ENCODE measurements around the gene PTGDR2. TPM values are rescaled to one million over a fixed set of nuclear protein-coding genes. Genes with fewer than 3 reads are reported as not detected.
A peak's percentile ranks its signal among the peaks of the same experiment; 100 is the strongest.

Gene PTGDR2
- total RNA-seq, 8 experiments from 2014 or later, result 0.27 to 4.6 (median 0.42) TPM

DNA sequence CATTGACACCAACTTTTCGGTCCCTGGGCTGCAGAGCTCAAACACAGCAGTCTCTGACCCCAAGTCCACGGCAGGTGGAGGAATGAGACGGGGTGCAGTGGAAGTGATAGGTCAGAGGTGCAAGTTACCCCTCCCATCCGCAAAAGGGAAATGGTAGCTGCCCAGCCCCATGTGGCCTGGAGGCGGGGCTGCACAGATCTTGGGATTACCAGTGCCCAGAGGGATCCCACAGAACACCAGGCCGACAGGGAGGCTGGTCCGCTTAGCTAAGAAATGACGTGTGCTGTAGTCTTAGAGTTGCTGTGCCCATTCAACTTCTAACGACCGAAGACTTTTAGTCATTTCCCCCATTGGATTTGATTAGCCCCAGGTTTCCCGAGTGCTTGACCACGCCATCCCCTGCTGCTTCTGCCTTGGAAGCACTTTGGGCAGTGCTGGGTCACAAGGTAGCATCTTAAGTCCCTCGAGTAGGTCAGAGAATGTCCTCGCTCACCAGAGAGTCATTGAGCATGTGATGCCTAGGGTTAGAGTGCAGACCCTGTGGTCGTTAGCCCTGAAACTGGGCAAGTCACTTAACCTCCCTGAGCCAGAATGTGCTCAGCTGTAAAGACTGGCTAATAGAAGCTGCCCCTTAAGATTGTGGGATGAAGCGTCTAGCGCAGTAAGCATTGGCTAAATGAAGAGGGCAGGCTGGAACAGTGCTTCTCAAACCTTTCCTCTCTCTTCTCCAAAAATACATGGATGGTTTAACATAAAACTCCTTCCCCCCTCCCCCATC is 4.2 kb downstream of the PTGDR2 start:
- no peak for ATAC-seq (replicated peaks in 6 of 8)
- WGBS, 10 experiments, result 81 to 100% (median 96%) methylated on average over 1 to 6 of the region's 17 CpGs; no CpG with 5 or more reads in 2 of the 10 experiments
- H3K4me1 ChIP-seq (replicated peaks in 1 of 2), result peaks cover 7 to 8% of the 10 kb centered on the region in 2 donors
- H3K27ac ChIP-seq, result no peak overlapping the region
- in situ Hi-C loops (cut with MboI; ENCODE audit: low pct_unique_long_range_greater_than_20kb in 2 of 9, low sequenced_read_pairs in 9 of 9, unreplicated experiment in 9 of 9), result no loop called here
- H3K4me3 ChIP-seq, result no peak overlapping the region

GRCh38 chr11:60849641-60850520 is 5.9 kb downstream of the PTGDR2 start:
- ATAC-seq (replicated peaks in 6 of 8), result no peak
- in situ Hi-C loops (cut with MboI; ENCODE audit: low pct_unique_long_range_greater_than_20kb in 2 of 9, low sequenced_read_pairs in 9 of 9, unreplicated experiment in 9 of 9), result loop anchor here in 4 of 9 experiments (25.0 kb wide), 2 partner anchors 312 to 337 kb away; partner anchors contain the start of gene VPS37C (in 1 of the 4)
- no peak overlapping the region for H3K4me3 ChIP-seq
- 80 to 100% (median 94%) methylated on average over 1 to 6 of the region's 29 CpGs; no CpG with 5 or more reads in 5 of the 10 experiments for WGBS, 10 experiments
- H3K4me1 ChIP-seq (replicated peaks in 1 of 2), result peaks cover 5% of the 10 kb centered on the region in 2 donors
- H3K27ac ChIP-seq, result no peak overlapping the region

GRCh38 chr11:60848714-60849151 is 7.0 kb downstream of the PTGDR2 start:
- in situ Hi-C loops (cut with MboI; ENCODE audit: low pct_unique_long_range_greater_than_20kb in 2 of 9, low sequenced_read_pairs in 9 of 9, unreplicated experiment in 9 of 9), result loop anchor here in 4 of 9 experiments (25.0 kb wide), 2 partner anchors 314 to 339 kb away; partner anchors contain the start of gene VPS37C (in 1 of the 4)
- WGBS, 10 experiments, result 40 to 100% (median 60%) methylated on average over 1 of the region's 10 CpGs; no CpG with 5 or more reads in 7 of the 10 experiments
- no peak for ATAC-seq (replicated peaks in 6 of 8)

GRCh38 chr11:60847896-60848295 is 7.9 kb downstream of the PTGDR2 start:
- H3K4me1 ChIP-seq (replicated peaks in 1 of 2), result peaks cover 22 to 25% of the 10 kb centered on the region in 2 donors
- no peak overlapping the region for H3K4me3 ChIP-seq
- ATAC-seq (replicated peaks in 6 of 8), result no peak
- H3K27ac ChIP-seq, result no peak overlapping the region
- WGBS, 10 experiments, result 70 to 92% (median 85%) methylated on average over 1 to 4 of the region's 12 CpGs; no CpG with 5 or more reads in 6 of the 10 experiments
- in situ Hi-C loops (cut with MboI; ENCODE audit: low pct_unique_long_range_greater_than_20kb in 2 of 9, low sequenced_read_pairs in 9 of 9, unreplicated experiment in 9 of 9), result loop anchor here in 4 of 9 experiments (25.0 kb wide), 2 partner anchors 314 to 339 kb away; partner anchors contain the start of gene VPS37C (in 1 of the 4)

More at GRCh38 chr11:60848714-60849151, 7.0 kb downstream of the PTGDR2 start:
- Histone ChIP-seq H3K27ac (no peak overlapping the region), H3K4me3 (no peak overlapping the region), H3K4me1 (replicated peaks in 1 of 2) (peaks cover 16% of the 10 kb centered on the region in 2 donors)

GRCh38 chr11:60847281-60847680 is 8.5 kb downstream of the PTGDR2 start:
- H3K4me3 ChIP-seq, result no peak overlapping the region
- in situ Hi-C loops (cut with MboI; ENCODE audit: low pct_unique_long_range_greater_than_20kb in 2 of 9, low sequenced_read_pairs in 9 of 9, unreplicated experiment in 9 of 9), result loop anchor here in 4 of 9 experiments (25.0 kb wide), 2 partner anchors 315 to 340 kb away; partner anchors contain the start of gene VPS37C (in 1 of the 4)
- H3K4me1 ChIP-seq (replicated peaks in 1 of 2), result peaks cover 22 to 27% of the 10 kb centered on the region in 2 donors
- no peak overlapping the region for H3K27ac ChIP-seq
- ATAC-seq (replicated peaks in 6 of 8), result no peak
- 33 to 83% (median 57%) methylated on average over 2 to 5 of the region's 13 CpGs; no CpG with 5 or more reads in 4 of the 10 experiments for WGBS, 10 experiments

- WGBS, 10 experiments, result 60 to 95% (median 88%) methylated on average over 1 to 7 of the region's 8 CpGs; no CpG with 5 or more reads in 4 of the 10 experiments
- Histone ChIP-seq H3K4me3 (peak overlapping the region in 1 of 5 donors; percentile 82), H3K4me1 (replicated peaks in 1 of 2) (peaks cover 27 to 29% of the 10 kb centered on the region in 2 donors), H3K27ac (no peak overlapping the region)
- no peak for ATAC-seq (replicated peaks in 6 of 8)
- in situ Hi-C loops (cut with MboI; ENCODE audit: low pct_unique_long_range_greater_than_20kb in 2 of 9, low sequenced_read_pairs in 9 of 9, unreplicated experiment in 9 of 9), result loop anchor here in 4 of 9 experiments (25.0 kb wide), 2 partner anchors 317 to 342 kb away; partner anchors contain the start of gene VPS37C (in 1 of the 4)
These were observed 10.4 kb downstream of the PTGDR2 start for GRCh38 chr11:60845338-60845737.

DNA sequence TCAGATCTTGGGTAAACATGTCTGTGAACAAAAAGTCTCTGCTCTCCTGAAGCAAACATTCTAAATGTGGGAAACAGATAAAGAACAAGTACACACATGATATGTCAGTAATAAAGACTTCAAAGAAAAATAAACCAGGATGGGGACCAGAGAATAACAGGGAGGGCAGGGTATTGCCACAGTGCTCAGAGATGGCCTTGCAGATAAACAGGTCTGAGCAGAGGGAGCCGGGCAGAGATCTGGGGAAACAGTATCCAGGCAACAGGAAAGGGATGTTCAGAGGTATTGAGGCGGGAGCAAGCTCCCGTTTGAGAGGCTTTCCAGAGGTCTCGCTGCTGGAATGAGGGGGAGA is 10.9 kb downstream of the PTGDR2 start:
- H3K4me3 ChIP-seq, result peak overlapping the region in 2 of 5 donors; percentile 6 to 82
- no peak overlapping the region for H3K27ac ChIP-seq
- H3K4me1 ChIP-seq (replicated peaks in 1 of 2), result peaks cover 27 to 29% of the 10 kb centered on the region in 2 donors
- 0 to 60% (median 29%) methylated on average over 1 to 4 of the region's 4 CpGs; no CpG with 5 or more reads in 1 of the 10 experiments for WGBS, 10 experiments
- in situ Hi-C loops (cut with MboI; ENCODE audit: low pct_unique_long_range_greater_than_20kb in 2 of 9, low sequenced_read_pairs in 9 of 9, unreplicated experiment in 9 of 9), result loop anchor here in 4 of 9 experiments (25.0 kb wide), 2 partner anchors 317 to 342 kb away; partner anchors contain the start of gene VPS37C (in 1 of the 4)
- peak in 1 of 8 experiments; percentile 45 for ATAC-seq (replicated peaks in 6 of 8)

- H3K4me3 ChIP-seq, result peak overlapping the region; percentile 66 to 82 (median 80)
- H3K27ac ChIP-seq, result no peak overlapping the region
- peaks cover 27 to 29% of the 10 kb centered on the region in 2 donors for H3K4me1 ChIP-seq (replicated peaks in 1 of 2)
- peak in 4 of 8 experiments; percentile 2 to 57 (median 20) for ATAC-seq (replicated peaks in 6 of 8)
- WGBS, 10 experiments, result 20 to 100% (median 70%) methylated on average over 1 to 7 of the region's 10 CpGs; no CpG with 5 or more reads in 2 of the 10 experiments
- in situ Hi-C loops (cut with MboI; ENCODE audit: low pct_unique_long_range_greater_than_20kb in 2 of 9, low sequenced_read_pairs in 9 of 9, unreplicated experiment in 9 of 9), result loop anchor here in 4 of 9 experiments (25.0 kb wide), 2 partner anchors 318 to 343 kb away; partner anchors contain the start of gene VPS37C (in 1 of the 4)
These were observed 11.5 kb downstream of the PTGDR2 start for GRCh38 chr11:60844045-60844869.

DNA sequence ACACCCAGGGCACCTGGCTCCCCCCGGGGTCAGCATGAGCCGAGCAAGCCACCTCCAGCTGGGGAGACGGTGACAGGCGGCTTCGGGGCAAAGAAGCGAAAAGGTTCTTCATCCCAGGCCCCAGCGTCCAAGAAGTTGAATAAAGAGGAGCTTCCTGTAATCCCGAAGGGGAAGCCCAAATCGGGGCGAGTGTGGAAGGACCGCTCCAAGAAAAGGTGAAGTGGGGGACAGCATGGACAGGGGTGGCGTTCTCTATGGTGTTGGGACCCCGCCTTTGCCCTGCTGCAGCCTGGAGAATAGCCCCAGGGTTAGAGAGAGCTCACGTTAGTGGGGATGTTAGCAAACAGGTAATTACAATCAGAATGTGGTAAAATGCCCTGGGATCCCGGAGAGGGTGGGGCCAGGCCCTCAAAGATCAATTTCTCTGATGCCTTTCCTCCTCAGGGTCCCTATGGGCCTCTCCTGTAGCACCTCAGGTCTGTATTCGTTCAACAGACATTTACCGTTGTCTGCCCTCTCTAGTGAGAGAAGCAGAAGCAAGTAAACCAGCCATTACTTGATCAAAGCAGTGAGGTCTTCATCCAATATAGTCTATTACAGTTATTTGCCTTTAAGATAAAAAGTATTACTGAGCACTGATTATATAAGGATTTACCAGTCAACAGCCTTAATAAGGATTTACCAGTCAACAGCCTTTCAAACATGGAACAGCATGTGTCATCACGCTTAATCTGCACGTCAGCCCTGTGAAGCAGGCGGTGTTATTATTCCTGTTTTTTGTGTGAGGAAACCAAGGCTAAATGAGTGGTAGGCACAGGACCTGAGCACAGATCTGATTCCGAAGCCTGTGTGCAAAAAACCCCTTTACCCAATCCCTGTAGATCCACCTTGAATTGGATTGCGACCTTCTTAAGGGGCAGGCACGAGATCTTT is 12.8 kb downstream of the PTGDR2 start:
- Histone ChIP-seq H3K4me1 (replicated peaks in 1 of 2) (peaks cover 27 to 29% of the 10 kb centered on the region in 2 donors), H3K4me3 (peak overlapping the region; percentile 66 to 82 (median 80)), H3K27ac (no peak overlapping the region)
- in situ Hi-C loops (cut with MboI; ENCODE audit: low pct_unique_long_range_greater_than_20kb in 2 of 9, low sequenced_read_pairs in 9 of 9, unreplicated experiment in 9 of 9), result loop anchor here in 4 of 9 experiments (25.0 kb wide), 2 partner anchors 319 to 344 kb away; partner anchors contain the start of gene VPS37C (in 1 of the 4)
- WGBS, 10 experiments, result 0 to 54% (median 17%) methylated on average over 2 to 15 of the region's 23 CpGs
- no peak for ATAC-seq (replicated peaks in 6 of 8)

GRCh38 chr11:60841797-60842667 is 13.7 kb downstream of the PTGDR2 start, which contains the start of gene CCDC86:
TSS of gene CCDC86 (plus strand) at chr11:60842113. CDS start at chr11:60842125, 12 bp downstream.
- Histone ChIP-seq H3K4me1 (replicated peaks in 1 of 2) (peaks cover 27 to 29% of the 10 kb centered on the region in 2 donors), H3K27ac (peak within 1 kb of the TSS; percentile 31 to 45), H3K4me3 (peak within 1 kb of the TSS; percentile 66 to 82 (median 80))
- peak; percentile 75 to 96 (median 92) for ATAC-seq (replicated peaks in 6 of 8)
- in situ Hi-C loops (cut with MboI; ENCODE audit: low pct_unique_long_range_greater_than_20kb in 2 of 9, low sequenced_read_pairs in 9 of 9, unreplicated experiment in 9 of 9), result loop anchor here in 4 of 9 experiments (25.0 kb wide), 2 partner anchors 320 to 345 kb away; partner anchors contain the start of gene VPS37C (in 1 of the 4)
- WGBS, 10 experiments, result 0 to 2% (median 0%) methylated on average over 1 to 20 of the region's 57 CpGs; no CpG with 5 or more reads in 3 of the 10 experiments

Measured in motor neuron (in vitro differentiated cells).